OCI-LY1 (cell line): ENCODE data around the gene PYGO2.
"Not testable (repeated sequence)": the region's sequence is repeated elsewhere in the genome, so short reads cannot be mapped to it uniquely, and the experiment has no call there.

ENCODE experiments used
- H2AFZ ChIP-seq: fragments of 200-600 bp; sonication (generic), shearing (Covaris generic); 2 replicates; pipeline ENCODE4 v1.6.0; 2014; ENCODE audit warnings: antibody characterized with exemption, mild to moderate bottlenecking, low read length
- H3F3A ChIP-seq: fragments of 200-600 bp; sonication (generic), shearing (Covaris generic); 2 replicates; pipeline ENCODE4 v1.6.0; 2014; ENCODE audit warnings: mild to moderate bottlenecking, antibody characterized with exemption, low read length, moderate library complexity; ENCODE audit not compliant: insufficient read depth
- H3K27ac ChIP-seq: fragments of 200-600 bp; sonication (generic); 2 replicates; pipeline ENCODE4 v1.5.1; 2014; ENCODE audit warnings: low read length, mixed run types, mild to moderate bottlenecking, low read depth; ENCODE audit not compliant: poor library complexity, severe bottlenecking
- H3K27me3 ChIP-seq: fragments of 200-600 bp; sonication (generic); 2 replicates; pipeline ENCODE4 v1.6.0; 2014; ENCODE audit warnings: antibody characterized with exemption, mild to moderate bottlenecking, low read length, moderate library complexity; ENCODE audit not compliant: insufficient read depth
- H3K36me3 ChIP-seq: fragments of 200-600 bp; sonication (generic); 2 replicates; pipeline ENCODE4 v1.6.1; 2014; ENCODE audit warnings: mild to moderate bottlenecking, antibody characterized with exemption, low read length, moderate library complexity, mixed read lengths; ENCODE audit not compliant: insufficient read depth
- H3K4me1 ChIP-seq: fragments of 200-600 bp; sonication (generic); 2 replicates; pipeline ENCODE4 v1.5.1; 2014; ENCODE audit warnings: mild to moderate bottlenecking, low read length, moderate library complexity; ENCODE audit not compliant: insufficient read depth, severe bottlenecking
- H3K4me2 ChIP-seq: fragments of 200-600 bp; sonication (generic), shearing (Covaris generic); 2 replicates; pipeline ENCODE4 v1.6.1; 2014; ENCODE audit warnings: low read length
- H3K4me3 ChIP-seq: fragments of 200-600 bp; sonication (generic); 2 replicates; pipeline ENCODE4 v1.5.1; 2014; ENCODE audit warnings: low read length, low read depth, mild to moderate bottlenecking, mixed read lengths; ENCODE audit not compliant: poor library complexity, severe bottlenecking
- H3K79me2 ChIP-seq: fragments of 200-600 bp; shearing (Covaris generic); 2 replicates; pipeline ENCODE4 v1.6.1; 2016; ENCODE audit warnings: mixed run types, low read length, mixed read lengths; ENCODE audit not compliant: insufficient read depth
- H3K9ac ChIP-seq: fragments of 200-600 bp; sonication (generic), shearing (Covaris generic); 2 replicates; pipeline ENCODE4 v1.6.1; 2014; ENCODE audit warnings: mild to moderate bottlenecking, low read length, mixed read lengths
- H3K9me2 ChIP-seq: fragments of 200-600 bp; sonication (generic), shearing (Covaris generic); 2 replicates; pipeline ENCODE4 v1.6.1; 2014; ENCODE audit warnings: low read depth, mild to moderate bottlenecking, low read length, mixed read lengths
- H3K9me3 ChIP-seq: fragments of 200-600 bp; shearing (Covaris generic); 2 replicates; pipeline ENCODE4 v1.6.1; 2014; ENCODE audit warnings: low read length, mixed read lengths
- H4K20me1 ChIP-seq: fragments of 200-600 bp; sonication (generic), shearing (Covaris generic); 2 replicates; pipeline ENCODE4 v1.6.0; 2016; ENCODE audit warnings: mild to moderate bottlenecking, low read length; ENCODE audit not compliant: insufficient read depth
- CTCF ChIP-seq: fragments of 200-600 bp; sonication (generic), shearing (Covaris generic); IDR thresholded peaks from 2 replicates; pipeline ENCODE4 v1.5.1; 2017; ENCODE audit warnings: mild to moderate bottlenecking, antibody characterized with exemption, low read length, moderate library complexity, mixed read lengths
- EZH2 ChIP-seq: fragments of 200-600 bp; sonication (generic), shearing (Covaris generic); IDR thresholded peaks from 2 replicates; pipeline ENCODE4 v1.8.0; 2017; ENCODE audit warnings: borderline replicate concordance, mixed run types, mild to moderate bottlenecking, antibody characterized with exemption, low read length, moderate library complexity, mixed read lengths

Gene PYGO2

GRCh38 chr1:154995301-154995983 is 33.9 kb upstream of the PYGO2 start:
- not testable (repeated sequence) for H3K79me2 ChIP-seq, H3K27me3 ChIP-seq, H3F3A ChIP-seq, H3K27ac ChIP-seq, H3K9ac ChIP-seq, H3K9me2 ChIP-seq, H3K4me2 ChIP-seq, H3K36me3 ChIP-seq, H2AFZ ChIP-seq, H3K9me3 ChIP-seq, H4K20me1 ChIP-seq, H3K4me3 ChIP-seq
- TF ChIP-seq CTCF, result peak; percentile 28; the same call in 1 of the 2 replicates
- peaks cover 26% of the 10 kb centered on the region for H3K4me1 ChIP-seq

GRCh38 chr1:154994591-154994990 is 33.0 kb upstream of the PYGO2 start:
- H3K9me3 ChIP-seq, result no peaks in the 10 kb centered on the region
- H3K9me2 ChIP-seq, result no peaks in the 10 kb centered on the region
- no peak overlapping the region for H3K9ac ChIP-seq
- H3K4me2 ChIP-seq, result no peak overlapping the region
- no peak overlapping the region for H3K4me3 ChIP-seq
- no peak for TF ChIP-seq CTCF
- TF ChIP-seq EZH2, result no peak
- H3K79me2 ChIP-seq, result no peaks in the 10 kb centered on the region
- peak overlapping the region; percentile 43 for H3K27ac ChIP-seq
- H3K36me3 ChIP-seq, result peaks cover 13% of the 10 kb centered on the region
- no peak overlapping the region for H2AFZ ChIP-seq
- no peaks in the 10 kb centered on the region for H3F3A ChIP-seq
- peaks cover 18% of the 10 kb centered on the region for H3K4me1 ChIP-seq
- no peaks in the 10 kb centered on the region for H3K27me3 ChIP-seq
- no peaks in the 10 kb centered on the region for H4K20me1 ChIP-seq

GRCh38 chr1:154994269-154994587 is 32.6 kb upstream of the PYGO2 start:
- Histone ChIP-seq H2AFZ (no peak overlapping the region), H3K79me2 (no peaks in the 10 kb centered on the region), H3K9ac (no peak overlapping the region), H3F3A (no peaks in the 10 kb centered on the region), H3K4me2 (no peak overlapping the region), H3K9me3 (no peaks in the 10 kb centered on the region), H4K20me1 (no peaks in the 10 kb centered on the region), H3K4me1 (peaks cover 14% of the 10 kb centered on the region), H3K4me3 (no peak overlapping the region), H3K27ac (peak overlapping the region; percentile 43), H3K27me3 (no peaks in the 10 kb centered on the region), H3K36me3 (peaks cover 17% of the 10 kb centered on the region), H3K9me2 (no peaks in the 10 kb centered on the region)
- no peak for TF ChIP-seq EZH2
- TF ChIP-seq CTCF, result no peak
